ENCODE measurements around the gene TMEM255A. TPM values are rescaled to one million over a fixed set of nuclear protein-coding genes. Genes with fewer than 3 reads are reported as not detected.

The TMEM255A gene
- total and polyA plus RNA-seq, 12 donors = 0.09 to 1.3 (median 0.30) TPM; not detected in 1

- peaks cover 0 to 33% (median 0%) of the 10 kb centered on the region in 7 donors for H3K27me3 ChIP-seq
- H3K36me3 ChIP-seq = no peaks in the 10 kb centered on the region
- peak in 1 of 8 donors; percentile 28 for ATAC-seq
- no peak for DNase-seq
- TF ChIP-seq CTCF (IDR thresholded peaks at IDR 0.05) = no peak
- WGBS, 2 donors = 50 to 68% methylated on average over 2 of the region's 2 CpGs
- H3K27ac ChIP-seq = peak overlapping the region in 1 of 10 donors; percentile 53
- H3K4me3 ChIP-seq = no peak overlapping the region
- H3K9me3 ChIP-seq = no peaks in the 10 kb centered on the region
- peaks cover 0 to 1% (median 0%) of the 10 kb centered on the region in 9 donors for H3K4me1 ChIP-seq
- intact Hi-C loops (cut with DNase I) = no loop called here
These were observed 36.3 kb downstream of the TMEM255A start for GRCh38 chrX:120274958-120275357.

- H3K36me3 ChIP-seq = no peaks in the 10 kb centered on the region
- 65 to 81% methylated on average over 2 of the region's 2 CpGs for WGBS, 2 donors
- no peaks in the 10 kb centered on the region for H3K9me3 ChIP-seq
- H3K27me3 ChIP-seq = peaks cover 0 to 33% (median 0%) of the 10 kb centered on the region in 7 donors
- TF ChIP-seq CTCF (IDR thresholded peaks at IDR 0.05) = no peak
- DNase-seq (no peak), ATAC-seq (no peak)
- intact Hi-C loops (cut with DNase I) = no loop called here
- H3K4me1 ChIP-seq = peaks cover 0 to 10% (median 0%) of the 10 kb centered on the region in 9 donors
- no peak overlapping the region for H3K27ac ChIP-seq
- no peak overlapping the region for H3K4me3 ChIP-seq
These were observed 37.1 kb downstream of the TMEM255A start for GRCh38 chrX:120274145-120274544.

GRCh38 chrX:120271218-120271617 is 40.0 kb downstream of the TMEM255A start:
- ATAC-seq = peak in 1 of 8 donors; percentile 65
- Histone ChIP-seq H3K4me1 (peaks cover 0 to 12% (median 0%) of the 10 kb centered on the region in 9 donors), H3K4me3 (no peak overlapping the region), H3K36me3 (no peaks in the 10 kb centered on the region), H3K27ac (no peak overlapping the region), H3K27me3 (peaks cover 0 to 22% (median 0%) of the 10 kb centered on the region in 7 donors), H3K9me3 (no peaks in the 10 kb centered on the region)
- no peak for TF ChIP-seq CTCF (IDR thresholded peaks at IDR 0.05)
- 79 to 81% methylated on average over 2 of the region's 2 CpGs for WGBS, 2 donors
- intact Hi-C loops (cut with DNase I) = no loop called here
- no peak for DNase-seq

- Histone ChIP-seq H3K27ac (no peak overlapping the region), H3K27me3 (peaks cover 0 to 20% (median 0%) of the 10 kb centered on the region in 7 donors), H3K4me1 (peaks cover 0 to 12% (median 0%) of the 10 kb centered on the region in 9 donors), H3K9me3 (no peaks in the 10 kb centered on the region), H3K4me3 (no peak overlapping the region), H3K36me3 (no peaks in the 10 kb centered on the region)
- TF ChIP-seq CTCF (IDR thresholded peaks at IDR 0.05) = no peak
- no peak for DNase-seq
- intact Hi-C loops (cut with DNase I) = no loop called here
- 58 to 76% methylated on average over 4 of the region's 4 CpGs for WGBS, 2 donors
- no peak for ATAC-seq
These were observed 40.7 kb downstream of the TMEM255A start for GRCh38 chrX:120270567-120270966.
